ENCODE data around the gene SLC35B1.

DNA sequence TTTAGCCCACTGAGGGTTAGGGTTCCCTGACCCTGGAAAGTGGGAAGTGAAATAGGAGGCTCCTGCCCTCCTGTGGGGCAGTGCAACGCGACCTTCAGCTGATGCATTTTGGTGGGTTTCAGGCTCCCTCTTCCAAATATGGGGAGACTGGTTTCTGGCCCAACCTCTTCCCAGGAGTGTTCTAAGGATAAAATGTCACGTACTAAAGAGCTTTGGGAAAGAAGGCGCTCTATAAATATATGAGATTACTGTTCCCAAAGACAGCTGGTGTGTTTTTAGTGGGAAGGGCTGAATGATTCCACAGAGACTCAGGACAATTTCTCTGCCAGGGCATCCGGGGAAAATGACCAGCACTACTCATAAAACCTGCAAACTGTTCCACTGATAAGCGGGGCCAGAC is 9.8 kb downstream of the SLC35B1 start:
- TF ChIP-seq, protein P1, sequence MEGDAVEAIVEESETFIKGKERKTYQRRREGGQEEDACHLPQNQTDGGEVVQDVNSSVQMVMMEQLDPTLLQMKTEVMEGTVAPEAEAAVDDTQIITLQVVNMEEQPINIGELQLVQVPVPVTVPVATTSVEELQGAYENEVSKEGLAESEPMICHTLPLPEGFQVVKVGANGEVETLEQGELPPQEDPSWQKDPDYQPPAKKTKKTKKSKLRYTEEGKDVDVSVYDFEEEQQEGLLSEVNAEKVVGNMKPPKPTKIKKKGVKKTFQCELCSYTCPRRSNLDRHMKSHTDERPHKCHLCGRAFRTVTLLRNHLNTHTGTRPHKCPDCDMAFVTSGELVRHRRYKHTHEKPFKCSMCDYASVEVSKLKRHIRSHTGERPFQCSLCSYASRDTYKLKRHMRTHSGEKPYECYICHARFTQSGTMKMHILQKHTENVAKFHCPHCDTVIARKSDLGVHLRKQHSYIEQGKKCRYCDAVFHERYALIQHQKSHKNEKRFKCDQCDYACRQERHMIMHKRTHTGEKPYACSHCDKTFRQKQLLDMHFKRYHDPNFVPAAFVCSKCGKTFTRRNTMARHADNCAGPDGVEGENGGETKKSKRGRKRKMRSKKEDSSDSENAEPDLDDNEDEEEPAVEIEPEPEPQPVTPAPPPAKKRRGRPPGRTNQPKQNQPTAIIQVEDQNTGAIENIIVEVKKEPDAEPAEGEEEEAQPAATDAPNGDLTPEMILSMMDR (IDR thresholded peaks at IDR 0.05): no peak
- no peak for TF ChIP-seq POLR2AphosphoS5 (IDR thresholded peaks at IDR 0.05)
- no peak for TF ChIP-seq POLR2A (IDR thresholded peaks at IDR 0.05)

All from breast epithelium (tissue), 3 donors.